ENCODE measurements around the gene EREG. TPM values are rescaled to one million over a fixed set of nuclear protein-coding genes. Genes with fewer than 3 reads are reported as not detected.

Gene EREG
- total and polyA plus RNA-seq, 2 of the 8 experiments (the other 6 are each of a cell fraction or from before 2014, with no cell fraction given), result not detected

GRCh38 chr4:74400395-74400794, 35.5 kb downstream of the EREG start:
- 94% methylated on average over 10 of the region's 10 CpGs; no CpG with 5 or more reads in 1 of the 2 experiments for WGBS, 2 experiments (ENCODE audit: extremely low coverage in 1 of 2, insufficient coverage in 1 of 2, insufficient read length in 1 of 2, insufficient replicate concordance in 2 of 2, low coverage in 1 of 2, low lambda C conversion rate in 2 of 2, missing lambda C conversion rate in 1 of 2)
- H2BK12ac ChIP-seq (ENCODE audit: low read depth, low read length), result no peak overlapping the region
- no peak for TF ChIP-seq TBP (IDR thresholded peaks at IDR 0.05; ENCODE audit: low read depth, low read length)
- no peak for TF ChIP-seq EGR1 (IDR thresholded peaks at IDR 0.05; ENCODE audit: borderline replicate concordance, low read depth, low read length)
- no peak for TF ChIP-seq CHD2 (IDR thresholded peaks at IDR 0.05; ENCODE audit: low read length)
- TF ChIP-seq SUZ12 (IDR thresholded peaks at IDR 0.05; ENCODE audit: low read length), result no peak
- TF ChIP-seq POLR2AphosphoS5 (IDR thresholded peaks at IDR 0.05; ENCODE audit: low read depth, low read length), result no peak
- no peak for TF ChIP-seq FOSL1 (IDR thresholded peaks at IDR 0.05; ENCODE audit: insufficient read depth, low read depth, low read length)
- TF ChIP-seq SIN3A (conservative IDR thresholded peaks at IDR 0.05 in 1 of 2, IDR thresholded peaks at IDR 0.05 in 1 of 2; ENCODE audit: low read depth in 1 of 2, low read length in 2 of 2), result no peak
- TF ChIP-seq KDM1A (IDR thresholded peaks at IDR 0.05; ENCODE audit: borderline replicate concordance, low read length), result no peak
- TF ChIP-seq ZNF274 (IDR thresholded peaks at IDR 0.05; ENCODE audit: borderline replicate concordance, extremely low read depth, low read length), result no peak
- TF ChIP-seq EP300 (IDR thresholded peaks at IDR 0.05; ENCODE audit: borderline replicate concordance in 1 of 2, low read depth in 2 of 2, low read length in 2 of 2), result no peak
- TF ChIP-seq SAP30 (IDR thresholded peaks at IDR 0.05; ENCODE audit: insufficient read depth, insufficient replicate concordance, low read length), result no peak
- TF ChIP-seq NRF1 (IDR thresholded peaks at IDR 0.05; ENCODE audit: low read depth, low read length), result no peak
- no peak for TF ChIP-seq CBX8 (IDR thresholded peaks at IDR 0.05; ENCODE audit: borderline replicate concordance, low read depth, low read length)
- no peak for TF ChIP-seq MAX (IDR thresholded peaks at IDR 0.05)

More at GRCh38 chr4:74400395-74400794, 35.5 kb downstream of the EREG start:
- Histone ChIP-seq H3K56ac (replicated peaks; ENCODE audit: insufficient read length, low read depth, low read length) (no peak overlapping the region), H3K14ac (ENCODE audit: insufficient read length) (no peak overlapping the region), H3K18ac (ENCODE audit: extremely low read depth, low read length) (no peak overlapping the region), H4K8ac (ENCODE audit: extremely low read depth, insufficient read depth, low read length) (no peak overlapping the region), H4K20me1 (replicated peaks in 1 of 2; ENCODE audit: control insufficient read depth in 1 of 2, insufficient read depth in 2 of 2, low read length in 2 of 2) (no peaks in the 10 kb centered on the region), H3K4ac (replicated peaks; ENCODE audit: insufficient read length, low read depth, low read length) (no peak overlapping the region), H2BK120ac (replicated peaks; ENCODE audit: low read depth, low read length) (no peak overlapping the region), H4K5ac (ENCODE audit: insufficient read length, low read depth, low read length) (no peak overlapping the region), H3K27me3 (replicated peaks in 1 of 4; ENCODE audit: control insufficient read depth in 3 of 4, extremely low read depth in 1 of 4, insufficient read depth in 3 of 4, low read length in 3 of 4) (no peaks in the 10 kb centered on the region), H3K4me1 (replicated peaks in 1 of 4; ENCODE audit: control insufficient read depth in 3 of 4, insufficient read depth in 4 of 4, low read length in 3 of 4) (no peaks in the 10 kb centered on the region), H2BK5ac (ENCODE audit: low read depth, low read length) (no peak overlapping the region), H2BK15ac (ENCODE audit: low read length) (no peak overlapping the region), H2AFZ (ENCODE audit: low read length) (no peak overlapping the region), H3K4me3 (ENCODE audit: extremely low read depth in 1 of 4, insufficient read depth in 2 of 4, low read depth in 3 of 4, low read length in 4 of 4) (no peak overlapping the region), H3K27ac (ENCODE audit: low read depth, low read length) (no peak overlapping the region), H2BK20ac (ENCODE audit: low read length) (no peak overlapping the region), H3K4me2 (ENCODE audit: insufficient read depth in 1 of 2, low read depth in 2 of 2, low read length in 2 of 2) (no peak overlapping the region), H3K23ac (ENCODE audit: insufficient read length) (no peak overlapping the region), H3K79me2 (ENCODE audit: control insufficient read depth in 1 of 2, insufficient read depth in 2 of 2, low read length in 2 of 2) (no peaks in the 10 kb centered on the region), H4K91ac (replicated peaks; ENCODE audit: insufficient read length, low read length) (no peak overlapping the region), H3K23me2 (ENCODE audit: low read depth, low read length) (no peaks in the 10 kb centered on the region; the same call in 1 of the 2 replicates), H3K9ac (replicated peaks in 1 of 4; ENCODE audit: extremely low read depth in 1 of 4, low read depth in 3 of 4, low read length in 3 of 4) (no peak overlapping the region), H3K79me1 (ENCODE audit: low read depth, low read length) (no peaks in the 10 kb centered on the region), H3K9me3 (ENCODE audit: insufficient read depth in 2 of 2, low read depth in 1 of 2, low read length in 1 of 2) (peaks cover 0 to 2% of the 10 kb centered on the region in 2 experiments; a peak in 1 of 4 replicates), H2AK5ac (ENCODE audit: low read depth, low read length) (no peak overlapping the region), H3K36me3 (ENCODE audit: control insufficient read depth in 2 of 4, insufficient read depth in 4 of 4, low read length in 3 of 4) (peaks cover 0 to 2% (median 0%) of the 10 kb centered on the region in 4 experiments; a peak in 1 of 8 replicates)
- CTCF ChIA-PET (ENCODE audit: partially characterized antibody), result interaction anchor here (1.1 to 2.0 kb wide), 3 partner anchors 11 to 132 kb away, joined by 5 to 7 read pairs (median 6); no protein-coding TSS in a partner anchor
- POLR2A ChIA-PET (ENCODE audit: partially characterized antibody), result no interaction called here
- FAIRE-seq (no peak), DNase-seq (ENCODE audit: low read depth in 1 of 2, low spot score in 2 of 2) (no peak)
